ENCODE measurements around the gene RAB23.

The RAB23 gene

DNA sequence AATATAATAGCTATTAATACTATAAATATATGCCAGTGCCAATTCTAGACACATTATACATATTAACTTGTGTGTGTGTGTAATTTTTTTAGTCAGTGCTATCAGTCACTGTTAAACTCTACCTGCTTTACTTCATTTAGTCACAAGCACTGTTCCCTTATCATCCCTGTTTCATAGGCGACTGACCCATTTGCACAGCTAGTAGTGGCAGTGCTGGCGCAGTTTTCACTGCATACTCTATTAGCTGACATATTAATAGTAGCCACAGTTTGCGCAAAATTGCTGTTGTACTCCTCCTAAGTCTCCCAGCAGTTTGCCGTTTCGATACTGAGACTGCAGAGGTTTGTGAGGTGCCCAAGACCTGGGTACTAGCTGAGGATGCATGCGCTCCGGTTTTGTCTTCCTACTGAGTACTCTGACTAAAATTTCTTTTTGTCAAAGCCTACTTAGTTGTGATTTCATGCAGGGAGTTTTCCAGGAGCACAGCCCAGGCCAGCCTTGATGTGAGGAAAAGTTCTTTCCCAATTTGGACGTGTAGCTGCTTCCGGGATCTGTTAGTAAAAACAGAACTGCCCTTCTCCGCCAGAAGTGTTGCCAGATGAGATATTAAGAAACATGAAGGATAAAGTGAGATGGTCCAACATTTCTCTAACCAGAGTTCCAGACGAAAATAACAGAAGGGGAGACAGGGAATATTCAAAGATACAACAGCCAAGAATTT, 44.4 kb downstream of the RAB23 start:
- no peak for DNase-seq

GRCh38 chr6:57174511-57174907, 47.6 kb downstream of the RAB23 start:
- DNase-seq: no peak

GRCh38 chr6:57173886-57174510, 48.1 kb downstream of the RAB23 start:
- peak; percentile 23 for DNase-seq

- DNase-seq: peak; percentile 4
Observed at GRCh38 chr6:57173056-57173885, 48.8 kb downstream of the RAB23 start.

DNA sequence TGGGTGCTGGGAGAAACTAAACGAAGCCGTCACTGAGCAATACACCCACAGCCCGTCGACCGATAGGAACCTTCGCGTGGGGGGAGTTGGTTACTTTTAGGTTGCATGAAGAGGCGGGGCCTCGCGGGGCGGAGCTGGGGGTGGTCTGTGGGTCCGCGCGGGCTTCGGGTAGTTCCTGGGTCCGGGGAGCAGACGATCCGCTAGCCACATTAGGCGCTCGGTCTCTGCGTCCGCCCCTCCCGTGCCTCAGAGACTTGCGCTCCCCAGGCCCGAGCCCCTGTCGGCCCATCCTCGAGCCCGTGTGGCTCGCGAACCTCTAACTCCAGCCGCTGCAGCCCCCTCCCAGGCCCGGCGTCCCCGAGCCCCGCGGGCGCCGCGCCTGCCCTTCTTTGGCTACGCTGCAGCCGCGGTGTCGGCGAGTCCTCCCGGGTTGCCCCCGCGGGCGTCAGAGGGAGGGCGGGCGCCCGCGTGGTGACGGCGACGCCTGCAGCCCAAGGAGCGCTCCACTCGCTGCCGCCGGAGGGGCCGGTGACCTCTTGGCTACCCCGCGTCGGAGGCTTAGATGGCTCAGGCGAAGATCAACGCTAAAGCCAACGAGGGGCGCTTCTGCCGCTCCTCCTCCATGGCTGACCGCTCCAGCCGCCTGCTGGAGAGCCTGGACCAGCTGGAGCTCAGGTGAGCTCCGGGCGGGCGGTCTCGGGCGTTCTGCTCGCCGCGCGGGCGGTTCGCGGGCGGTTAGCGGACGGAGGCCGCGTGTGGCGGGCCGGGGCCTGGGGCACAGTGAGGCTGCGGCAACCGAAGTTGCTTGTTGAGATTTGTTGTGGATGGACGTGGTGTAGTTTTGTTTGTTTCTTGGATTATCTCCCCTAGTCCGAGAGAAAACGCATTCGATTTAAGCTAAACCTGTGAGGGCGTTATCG, 49.7 kb downstream of the RAB23 start, which contains the start of gene BAG2:
Gene BAG2 (plus strand): TSS at position 191 of the 920 bp plus-strand sequence. CDS start 372 bp downstream, at position 563.
- peak; percentile 78 for DNase-seq

GRCh38 chr6:57165080-57165479, 57.0 kb downstream of the RAB23 start:
- DNase-seq: no peak

DNA sequence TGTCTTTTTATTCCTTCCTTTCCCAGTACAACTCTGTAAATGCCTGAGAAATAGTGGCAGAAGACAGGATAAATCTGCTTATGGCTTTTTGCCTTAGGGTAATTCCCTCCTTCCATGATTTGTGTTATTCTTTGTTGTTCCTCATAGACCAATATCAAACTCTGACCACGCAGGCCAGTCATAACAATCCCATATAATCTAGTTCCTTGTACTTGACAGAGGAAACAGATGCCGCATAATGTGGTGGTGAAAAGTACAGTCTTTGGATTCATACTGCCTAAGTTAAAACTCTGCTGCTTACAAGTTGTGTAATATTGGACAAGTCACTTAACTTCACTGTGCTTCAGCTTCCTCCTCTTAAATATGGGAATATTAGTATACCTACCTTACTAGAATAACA, 58.2 kb downstream of the RAB23 start:
- DNase-seq: no peak

DNA sequence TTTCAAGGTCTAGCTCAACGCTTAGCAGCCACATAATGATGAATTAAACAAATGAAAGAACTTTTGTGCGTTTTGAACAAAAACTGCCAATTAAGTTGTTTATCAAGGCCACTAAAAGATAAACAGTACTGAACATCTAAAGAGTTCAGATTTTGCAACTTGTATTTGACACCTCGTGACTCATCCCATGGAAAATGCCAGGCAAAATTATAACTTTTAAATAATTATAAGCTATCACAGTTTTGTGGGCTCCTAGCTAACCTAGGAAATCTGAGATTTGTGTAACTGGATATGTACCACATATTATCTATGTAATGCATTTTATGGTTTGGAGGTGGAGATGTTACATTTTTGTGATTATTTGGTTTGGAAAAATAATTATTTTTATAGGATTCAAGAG, 59.6 kb downstream of the RAB23 start:
- DNase-seq: no peak

- no peak for DNase-seq
Observed at GRCh38 chr6:57162028-57162427, 60.1 kb downstream of the RAB23 start.

- no peak for DNase-seq
Observed at GRCh38 chr6:57159127-57159526, 63.0 kb downstream of the RAB23 start.

GRCh38 chr6:57158658-57159057, 63.4 kb downstream of the RAB23 start:
- no peak for DNase-seq

DNA sequence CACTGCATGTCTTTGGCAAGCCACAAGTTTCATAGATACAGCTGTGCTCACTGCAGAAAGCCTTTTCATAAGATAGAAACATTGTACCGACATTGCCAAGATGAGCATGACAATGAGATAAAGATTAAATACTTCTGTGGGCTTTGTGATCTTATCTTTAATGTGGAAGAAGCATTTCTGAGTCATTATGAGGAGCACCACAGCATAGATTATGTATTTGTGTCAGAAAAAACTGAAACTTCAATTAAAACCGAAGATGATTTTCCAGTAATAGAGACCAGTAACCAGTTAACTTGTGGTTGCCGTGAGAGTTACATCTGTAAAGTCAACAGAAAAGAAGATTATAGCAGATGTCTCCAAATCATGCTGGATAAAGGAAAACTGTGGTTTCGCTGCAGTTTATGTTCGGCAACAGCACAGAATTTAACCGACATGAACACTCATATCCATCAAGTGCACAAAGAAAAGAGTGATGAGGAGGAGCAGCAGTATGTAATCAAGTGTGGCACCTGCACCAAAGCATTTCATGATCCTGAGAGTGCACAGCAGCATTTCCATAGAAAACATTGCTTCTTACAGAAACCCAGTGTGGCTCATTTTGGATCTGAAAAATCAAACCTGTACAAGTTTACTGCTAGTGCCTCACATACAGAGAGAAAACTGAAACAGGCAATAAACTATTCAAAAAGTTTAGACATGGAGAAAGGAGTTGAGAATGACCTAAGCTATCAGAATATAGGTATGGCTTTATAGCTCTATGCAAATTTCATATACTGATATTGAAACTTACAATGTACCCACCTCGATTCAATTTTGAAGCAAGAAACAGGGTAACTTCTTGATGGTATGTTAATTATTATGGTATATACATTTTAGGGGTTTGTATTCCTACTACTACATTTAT, 73.9 kb downstream of the RAB23 start:
- DNase-seq: no peak

GRCh38 chr6:57147401-57147800, 74.7 kb downstream of the RAB23 start:
- no peak for DNase-seq

GRCh38 chr6:57143690-57144089, 78.4 kb downstream of the RAB23 start:
- DNase-seq: no peak

- no peak for DNase-seq
Observed at GRCh38 chr6:57142178-57142525, 80.0 kb downstream of the RAB23 start.

- DNase-seq: no peak
Observed at GRCh38 chr6:57141451-57142177, 80.5 kb downstream of the RAB23 start.

DNA sequence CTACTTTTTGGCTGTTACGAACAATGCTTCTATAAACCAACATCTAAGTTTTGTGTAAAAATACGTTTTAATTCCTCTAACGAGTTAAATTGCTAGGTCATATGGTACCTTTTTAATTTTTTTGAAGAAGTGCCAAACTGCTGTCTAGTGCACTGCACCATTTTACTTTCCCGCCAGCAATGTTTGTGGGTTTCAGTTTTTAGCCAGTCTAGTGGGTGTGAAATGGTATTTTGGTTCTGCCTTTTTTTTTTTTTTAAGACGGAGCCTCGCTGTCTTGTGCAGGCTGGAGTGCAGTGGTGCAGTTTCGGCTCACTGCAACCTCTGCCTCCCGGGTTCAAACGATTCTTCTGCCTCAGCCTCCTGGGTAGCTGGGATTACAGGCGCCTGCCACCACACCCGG, 84.1 kb downstream of the RAB23 start:
- DNase-seq: no peak

DNA sequence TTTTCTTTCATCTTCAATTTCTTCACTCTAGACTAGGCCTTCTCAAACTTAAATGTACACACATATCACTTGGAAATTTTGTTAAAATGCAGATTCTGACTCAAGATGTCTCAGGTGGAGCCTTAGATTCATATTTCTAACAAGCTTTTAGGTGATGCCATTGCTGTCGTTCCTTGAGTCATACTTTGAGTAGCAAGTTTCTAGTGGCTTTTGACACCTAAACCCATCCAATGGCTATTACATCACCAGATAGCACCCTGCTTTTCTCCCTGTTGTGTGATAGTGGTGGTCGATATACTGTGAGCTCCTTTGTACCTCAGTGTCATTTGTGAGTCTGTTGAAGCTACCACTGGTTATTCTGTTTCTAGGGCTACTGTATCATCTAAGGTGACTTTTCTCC, 84.8 kb downstream of the RAB23 start:
- no peak for DNase-seq
